ENCODE results near the gene MALAT1.
"Not testable (repeated sequence)": the region's sequence is repeated elsewhere in the genome, so short reads cannot be mapped to it uniquely, and the experiment has no call there.

The MALAT1 gene

GRCh38 chr11:65471447-65471891 is 27.4 kb upstream of the MALAT1 start:
- H3K4me3 ChIP-seq (ENCODE audit: insufficient read depth in 1 of 2, low read depth in 1 of 2, low read length in 2 of 2) = no peak overlapping the region
- H3K4me2 ChIP-seq (ENCODE audit: low read length, poor library complexity, severe bottlenecking) = no peak overlapping the region
- DNase-seq = peak; percentile 88
- peak overlapping the region; percentile 69 for H3K27ac ChIP-seq (ENCODE audit: low read length, poor library complexity, severe bottlenecking)
- H3K4me1 ChIP-seq (ENCODE audit: control insufficient read depth, insufficient read depth, low read depth, low read length) = peaks cover 20% of the 10 kb centered on the region
- H3K23ac ChIP-seq (ENCODE audit: low read length in 2 of 2) = no peak overlapping the region
- no peak overlapping the region for H2AFZ ChIP-seq (ENCODE audit: low read depth, low read length)
- H3K27me3 ChIP-seq (ENCODE audit: control insufficient read depth in 1 of 2, insufficient read depth in 1 of 2, low read length in 2 of 2) = no peaks in the 10 kb centered on the region
- H2BK12ac ChIP-seq (ENCODE audit: low read length in 2 of 2) = peak overlapping the region; percentile 18 to 88
- H2AK5ac ChIP-seq (ENCODE audit: low read length, severe bottlenecking) = peak overlapping the region; percentile 59
- peak overlapping the region; percentile 87 for H3K9ac ChIP-seq (ENCODE audit: low read length)
- H3K14ac ChIP-seq (ENCODE audit: low read length in 2 of 2) = peak overlapping the region in 1 of 2 experiments; percentile 90
- H2BK15ac ChIP-seq (ENCODE audit: low read depth, poor library complexity, severe bottlenecking) = no peak overlapping the region
- H3K4ac ChIP-seq (ENCODE audit: low read depth in 1 of 2, low read length in 2 of 2) = peak overlapping the region; percentile 77 to 82
- H3K18ac ChIP-seq (ENCODE audit: low read depth in 1 of 2, low read length in 2 of 2) = peak overlapping the region; percentile 60 to 88
- H4K91ac ChIP-seq (ENCODE audit: low read length) = peak overlapping the region; percentile 58
- 62% methylated on average over 8 of the region's 8 CpGs for WGBS
- peak overlapping the region; percentile 67 for H4K8ac ChIP-seq (ENCODE audit: low read length)
- H3K36me3 ChIP-seq (ENCODE audit: control insufficient read depth in 1 of 2, insufficient read depth in 2 of 2, low read depth in 1 of 2, low read length in 2 of 2) = no peaks in the 10 kb centered on the region
- H3K79me1 ChIP-seq (replicated peaks; ENCODE audit: low read length, poor library complexity, severe bottlenecking) = peaks cover 6% of the 10 kb centered on the region
- no peaks in the 10 kb centered on the region for H3K9me3 ChIP-seq (ENCODE audit: control insufficient read depth, low read length)
- H2BK120ac ChIP-seq (ENCODE audit: low read depth, low read length) = peak overlapping the region; percentile 65
- peak overlapping the region; percentile 58 for H2BK5ac ChIP-seq (ENCODE audit: low read depth, low read length, poor library complexity, severe bottlenecking)

- H3K4me1 ChIP-seq (ENCODE audit: control insufficient read depth, insufficient read depth, low read depth, low read length) = peaks cover 24% of the 10 kb centered on the region
- not testable (repeated sequence) for H3K14ac ChIP-seq (ENCODE audit: low read length in 2 of 2); H4K8ac ChIP-seq (ENCODE audit: low read length); H2BK5ac ChIP-seq (ENCODE audit: low read depth, low read length, poor library complexity, severe bottlenecking); H4K91ac ChIP-seq (ENCODE audit: low read length); H3K9me3 ChIP-seq (ENCODE audit: control insufficient read depth, low read length); H3K36me3 ChIP-seq (ENCODE audit: control insufficient read depth in 1 of 2, insufficient read depth in 2 of 2, low read depth in 1 of 2, low read length in 2 of 2); H3K4me2 ChIP-seq (ENCODE audit: low read length, poor library complexity, severe bottlenecking); H3K23ac ChIP-seq (ENCODE audit: low read length in 2 of 2); H3K4me3 ChIP-seq (ENCODE audit: insufficient read depth in 1 of 2, low read depth in 1 of 2, low read length in 2 of 2); H3K4ac ChIP-seq (ENCODE audit: low read depth in 1 of 2, low read length in 2 of 2); H3K79me1 ChIP-seq (replicated peaks; ENCODE audit: low read length, poor library complexity, severe bottlenecking); H2BK12ac ChIP-seq (ENCODE audit: low read length in 2 of 2); H2BK120ac ChIP-seq (ENCODE audit: low read depth, low read length); H3K27me3 ChIP-seq (ENCODE audit: control insufficient read depth in 1 of 2, insufficient read depth in 1 of 2, low read length in 2 of 2); H2AFZ ChIP-seq (ENCODE audit: low read depth, low read length)
- peak overlapping the region in 1 of 2 experiments; percentile 57 for H3K18ac ChIP-seq (ENCODE audit: low read depth in 1 of 2, low read length in 2 of 2)
- peak overlapping the region; percentile 87 for H3K9ac ChIP-seq (ENCODE audit: low read length)
- H2AK5ac ChIP-seq (ENCODE audit: low read length, severe bottlenecking) = peak overlapping the region; percentile 83
- H3K27ac ChIP-seq (ENCODE audit: low read length, poor library complexity, severe bottlenecking) = peak overlapping the region; percentile 31
- H2BK15ac ChIP-seq (ENCODE audit: low read depth, poor library complexity, severe bottlenecking) = peak overlapping the region; percentile 3
- 90% methylated on average over 12 of the region's 14 CpGs for WGBS
- peak; percentile 48 for DNase-seq
Measured at GRCh38 chr11:65472588-65473277, 26.1 kb upstream of the MALAT1 start.

GRCh38 chr11:65473278-65473860 is 25.5 kb upstream of the MALAT1 start:
- Histone ChIP-seq H2AK5ac (ENCODE audit: low read length, severe bottlenecking) (peak overlapping the region; percentile 83), H2BK15ac (ENCODE audit: low read depth, poor library complexity, severe bottlenecking) (no peak overlapping the region), H4K8ac (ENCODE audit: low read length) (no peak overlapping the region), H3K18ac (ENCODE audit: low read depth in 1 of 2, low read length in 2 of 2) (peak overlapping the region in 1 of 2 experiments; percentile 57), H2AFZ (ENCODE audit: low read depth, low read length) (no peak overlapping the region), H3K4ac (ENCODE audit: low read depth in 1 of 2, low read length in 2 of 2) (peak overlapping the region in 1 of 2 experiments; percentile 24), H3K27ac (ENCODE audit: low read length, poor library complexity, severe bottlenecking) (no peak overlapping the region), H3K23ac (ENCODE audit: low read length in 2 of 2) (no peak overlapping the region), H3K4me2 (ENCODE audit: low read length, poor library complexity, severe bottlenecking) (no peak overlapping the region), H3K79me1 (replicated peaks; ENCODE audit: low read length, poor library complexity, severe bottlenecking) (peaks cover 4% of the 10 kb centered on the region), H2BK120ac (ENCODE audit: low read depth, low read length) (peak overlapping the region; percentile 74), H3K9me3 (ENCODE audit: control insufficient read depth, low read length) (no peaks in the 10 kb centered on the region), H3K36me3 (ENCODE audit: control insufficient read depth in 1 of 2, insufficient read depth in 2 of 2, low read depth in 1 of 2, low read length in 2 of 2) (no peaks in the 10 kb centered on the region), H3K9ac (ENCODE audit: low read length) (peak overlapping the region; percentile 87), H3K4me1 (ENCODE audit: control insufficient read depth, insufficient read depth, low read depth, low read length) (peaks cover 25% of the 10 kb centered on the region), H4K91ac (ENCODE audit: low read length) (no peak overlapping the region), H3K27me3 (ENCODE audit: control insufficient read depth in 1 of 2, insufficient read depth in 1 of 2, low read length in 2 of 2) (no peaks in the 10 kb centered on the region), H2BK12ac (ENCODE audit: low read length in 2 of 2) (peak overlapping the region in 1 of 2 experiments; percentile 51), H2BK5ac (ENCODE audit: low read depth, low read length, poor library complexity, severe bottlenecking) (no peak overlapping the region), H3K4me3 (ENCODE audit: insufficient read depth in 1 of 2, low read depth in 1 of 2, low read length in 2 of 2) (no peak overlapping the region), H3K14ac (ENCODE audit: low read length in 2 of 2) (no peak overlapping the region)
- DNase-seq = no peak
- WGBS = 88% methylated on average over 5 of the region's 7 CpGs

GRCh38 chr11:65474864-65475263 is 24.0 kb upstream of the MALAT1 start:
- Histone ChIP-seq H2AK5ac (ENCODE audit: low read length, severe bottlenecking) (no peak overlapping the region), H3K36me3 (ENCODE audit: control insufficient read depth in 1 of 2, insufficient read depth in 2 of 2, low read depth in 1 of 2, low read length in 2 of 2) (no peaks in the 10 kb centered on the region), H3K4me3 (ENCODE audit: insufficient read depth in 1 of 2, low read depth in 1 of 2, low read length in 2 of 2) (no peak overlapping the region), H2BK15ac (ENCODE audit: low read depth, poor library complexity, severe bottlenecking) (no peak overlapping the region), H2BK5ac (ENCODE audit: low read depth, low read length, poor library complexity, severe bottlenecking) (no peak overlapping the region), H2AFZ (ENCODE audit: low read depth, low read length) (no peak overlapping the region), H3K18ac (ENCODE audit: low read depth in 1 of 2, low read length in 2 of 2) (no peak overlapping the region), H3K27me3 (ENCODE audit: control insufficient read depth in 1 of 2, insufficient read depth in 1 of 2, low read length in 2 of 2) (no peaks in the 10 kb centered on the region), H3K14ac (ENCODE audit: low read length in 2 of 2) (no peak overlapping the region), H3K79me1 (replicated peaks; ENCODE audit: low read length, poor library complexity, severe bottlenecking) (peaks cover 6% of the 10 kb centered on the region), H3K4ac (ENCODE audit: low read depth in 1 of 2, low read length in 2 of 2) (no peak overlapping the region), H2BK120ac (ENCODE audit: low read depth, low read length) (no peak overlapping the region), H3K27ac (ENCODE audit: low read length, poor library complexity, severe bottlenecking) (no peak overlapping the region), H4K91ac (ENCODE audit: low read length) (no peak overlapping the region), H4K8ac (ENCODE audit: low read length) (no peak overlapping the region), H3K9ac (ENCODE audit: low read length) (no peak overlapping the region), H3K4me1 (ENCODE audit: control insufficient read depth, insufficient read depth, low read depth, low read length) (peaks cover 33% of the 10 kb centered on the region), H3K9me3 (ENCODE audit: control insufficient read depth, low read length) (no peaks in the 10 kb centered on the region), H3K4me2 (ENCODE audit: low read length, poor library complexity, severe bottlenecking) (no peak overlapping the region), H3K23ac (ENCODE audit: low read length in 2 of 2) (no peak overlapping the region), H2BK12ac (ENCODE audit: low read length in 2 of 2) (no peak overlapping the region)
- DNase-seq = no peak
- 95% methylated on average over 1 of the region's 3 CpGs for WGBS

Measured in mesenchymal stem cell (in vitro differentiated cells and primary cell).